ENCODE results near the gene CFP.

- no peak for TF ChIP-seq POLR2A (IDR thresholded peaks at IDR 0.05; ENCODE audit: low read depth, low read length)
- TF ChIP-seq POLR2AphosphoS5 (IDR thresholded peaks at IDR 0.05; ENCODE audit: low read depth, low read length) = no peak
- TF ChIP-seq TAF1 (IDR thresholded peaks at IDR 0.05; ENCODE audit: borderline replicate concordance, low read depth, low read length) = no peak
Observed at GRCh38 chrX:47596256-47596655, 33.5 kb downstream of the CFP start.
